ENCODE measurements around the gene TXNDC17.
"Not testable (repeated sequence)": the region's sequence is repeated elsewhere in the genome, so short reads cannot be mapped to it uniquely, and the experiment has no call there.

Gene TXNDC17

DNA sequence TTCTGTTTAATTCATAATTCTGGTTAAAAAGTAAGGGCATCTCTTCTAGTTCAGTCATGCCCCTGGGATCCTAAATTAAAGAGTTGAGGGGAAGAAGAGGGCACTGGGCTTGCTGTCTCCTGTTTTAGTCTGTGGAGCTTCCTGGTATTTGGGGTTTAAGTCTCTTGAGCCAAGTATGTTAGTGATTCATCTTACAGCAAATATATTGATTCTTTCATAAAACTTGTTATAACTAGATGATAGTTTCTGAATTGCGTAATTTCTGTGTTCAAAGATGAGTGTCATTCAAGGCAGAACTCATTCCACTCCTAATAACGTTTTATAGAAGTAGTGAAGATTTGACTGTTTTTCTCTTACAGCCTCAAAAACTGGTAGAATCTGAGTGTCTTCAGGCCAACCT, 1.7 kb downstream of the TXNDC17 start:
- FAIRE-seq (no peak), DNase-seq (ENCODE audit: insufficient read length, low spot score) (no peak)
- TF ChIP-seq POU2F2 (IDR thresholded peaks at IDR 0.05; ENCODE audit: low read depth, low read length) (no peak), TAF1 (IDR thresholded peaks at IDR 0.05; ENCODE audit: low read depth, low read length) (no peak), POLR2AphosphoS5 (IDR thresholded peaks at IDR 0.05; ENCODE audit: low read depth, low read length) (no peak), POLR2A (IDR thresholded peaks at IDR 0.05; ENCODE audit: low read depth, low read length) (no peak), SPI1 (IDR thresholded peaks at IDR 0.05; ENCODE audit: low read depth, low read length) (no peak), PAX5 (IDR thresholded peaks at IDR 0.05; ENCODE audit: insufficient read depth, low read length, severe bottlenecking) (no peak)

DNA sequence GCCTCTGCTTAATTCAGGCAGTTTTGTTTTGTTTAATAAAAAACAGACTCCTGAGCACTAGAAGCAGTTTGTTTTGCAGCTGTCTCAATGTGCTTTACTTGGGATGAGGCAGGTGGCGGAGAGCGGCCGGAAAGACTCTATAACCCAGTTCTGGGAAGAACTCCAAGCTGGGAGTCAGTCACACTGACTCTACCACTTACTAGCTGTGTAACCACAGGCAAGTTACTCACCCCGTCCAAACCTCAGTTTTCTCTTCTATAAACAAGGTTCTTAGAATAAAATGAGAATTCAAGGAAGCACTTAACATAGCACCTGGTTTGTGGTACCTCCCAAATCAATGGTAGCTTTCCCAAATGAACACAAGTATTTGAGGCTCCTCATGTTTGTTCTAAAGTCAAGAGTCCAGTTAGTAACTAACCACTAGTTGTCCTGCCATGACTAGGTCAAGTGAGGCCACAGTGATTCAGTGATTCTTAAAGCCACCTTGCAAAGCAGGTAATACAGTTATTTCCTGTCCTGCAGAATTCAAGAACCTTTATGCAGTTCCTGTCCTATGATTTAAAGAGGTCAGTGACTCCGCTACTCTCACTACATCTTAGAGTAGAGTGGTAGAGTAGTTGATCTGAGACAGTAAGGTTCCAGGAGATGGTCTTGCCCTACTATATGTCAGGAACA, 2.7 kb downstream of the TXNDC17 start:
- FAIRE-seq (no peak), DNase-seq (ENCODE audit: insufficient read length, low spot score) (no peak)

GRCh38 chr17:6648181-6648580, 7.3 kb downstream of the TXNDC17 start:
- peak; percentile 40 for FAIRE-seq
- no peak for TF ChIP-seq POU2F2 (IDR thresholded peaks at IDR 0.05; ENCODE audit: low read depth, low read length)
- TF ChIP-seq TAF1 (IDR thresholded peaks at IDR 0.05; ENCODE audit: low read depth, low read length): no peak
- TF ChIP-seq POLR2AphosphoS5 (IDR thresholded peaks at IDR 0.05; ENCODE audit: low read depth, low read length): no peak
- TF ChIP-seq POLR2A (IDR thresholded peaks at IDR 0.05; ENCODE audit: low read depth, low read length): no peak
- TF ChIP-seq SPI1 (IDR thresholded peaks at IDR 0.05; ENCODE audit: low read depth, low read length): no peak
- TF ChIP-seq PAX5 (IDR thresholded peaks at IDR 0.05; ENCODE audit: insufficient read depth, low read length, severe bottlenecking): no peak
- no peak for DNase-seq (ENCODE audit: insufficient read length, low spot score)

More for the DNA sequence above, 2.7 kb downstream of the TXNDC17 start:
- TF ChIP-seq PAX5 (IDR thresholded peaks at IDR 0.05; ENCODE audit: insufficient read depth, low read length, severe bottlenecking) (no peak), POLR2AphosphoS5 (IDR thresholded peaks at IDR 0.05; ENCODE audit: low read depth, low read length) (peak; percentile 54; the same call in 1 of the 2 replicates), POLR2A (IDR thresholded peaks at IDR 0.05; ENCODE audit: low read depth, low read length) (peak; percentile 27; the same call in 1 of the 2 replicates), SPI1 (IDR thresholded peaks at IDR 0.05; ENCODE audit: low read depth, low read length) (no peak), POU2F2 (IDR thresholded peaks at IDR 0.05; ENCODE audit: low read depth, low read length) (no peak), TAF1 (IDR thresholded peaks at IDR 0.05; ENCODE audit: low read depth, low read length) (no peak)

- peak; percentile 55 for TF ChIP-seq POLR2A (IDR thresholded peaks at IDR 0.05; ENCODE audit: low read depth, low read length)
- TF ChIP-seq SPI1 (IDR thresholded peaks at IDR 0.05; ENCODE audit: low read depth, low read length): no peak
- TF ChIP-seq POLR2AphosphoS5 (IDR thresholded peaks at IDR 0.05; ENCODE audit: low read depth, low read length): peak; percentile 51
- no peak for TF ChIP-seq PAX5 (IDR thresholded peaks at IDR 0.05; ENCODE audit: insufficient read depth, low read length, severe bottlenecking)
- peak; percentile 13; the same call in 1 of the 2 replicates for TF ChIP-seq POU2F2 (IDR thresholded peaks at IDR 0.05; ENCODE audit: low read depth, low read length)
- peak; percentile 60; the same call in 1 of the 2 replicates for TF ChIP-seq TAF1 (IDR thresholded peaks at IDR 0.05; ENCODE audit: low read depth, low read length)
- FAIRE-seq (peak; percentile 91), DNase-seq (ENCODE audit: insufficient read length, low spot score) (peak; percentile 94)
Observed at GRCh38 chr17:6651354-6651918, 10.6 kb downstream of the TXNDC17 start, which contains the start of the genes C17orf100 and MED31. Gene C17orf100 (plus strand): TSS chr17:6651762. CDS start chr17:6651914, 152 bp downstream. Gene MED31 (minus strand): TSS chr17:6651605. CDS start chr17:6651528, 77 bp downstream.

DNA sequence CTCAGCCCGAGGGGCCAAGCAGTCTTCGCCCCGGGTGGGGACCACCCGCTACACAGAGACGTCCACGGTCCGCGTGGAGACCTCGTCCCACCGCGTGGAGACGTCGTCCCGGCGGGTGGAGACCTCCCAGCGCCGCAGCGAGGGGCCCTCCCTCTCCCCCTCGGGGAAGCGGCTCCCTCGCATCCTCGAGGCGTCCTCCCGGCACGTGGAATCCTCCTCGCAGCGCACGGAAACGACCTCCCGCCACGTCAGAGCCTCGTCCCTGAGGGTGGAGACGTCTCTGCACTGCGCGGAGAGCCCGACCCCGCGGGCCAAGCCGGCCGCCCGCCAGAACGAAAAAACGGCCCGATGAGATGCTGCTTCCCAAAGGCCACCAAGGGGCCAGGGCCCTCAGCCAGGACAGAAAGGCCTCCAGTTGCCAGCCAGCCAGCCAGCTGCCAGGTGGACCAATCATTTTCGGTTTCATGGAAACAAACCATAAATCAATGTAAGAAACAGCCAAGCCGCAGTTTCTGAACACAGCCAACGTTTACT, 11.1 kb downstream of the TXNDC17 start:
- peak; percentile 45 for DNase-seq (ENCODE audit: insufficient read length, low spot score)
- TF ChIP-seq SPI1 (IDR thresholded peaks at IDR 0.05; ENCODE audit: low read depth, low read length) (no peak), POU2F2 (IDR thresholded peaks at IDR 0.05; ENCODE audit: low read depth, low read length) (no peak; the same call in 1 of the 2 replicates), POLR2A (IDR thresholded peaks at IDR 0.05; ENCODE audit: low read depth, low read length) (no peak), PAX5 (IDR thresholded peaks at IDR 0.05; ENCODE audit: insufficient read depth, low read length, severe bottlenecking) (no peak)
- FAIRE-seq: no peak

GRCh38 chr17:6654841-6655731, 14.2 kb downstream of the TXNDC17 start:
- DNase-seq (ENCODE audit: insufficient read length, low spot score) (no peak), FAIRE-seq (no peak)
- TF ChIP-seq SPI1 (IDR thresholded peaks at IDR 0.05; ENCODE audit: low read depth, low read length) (no peak), POU2F2 (IDR thresholded peaks at IDR 0.05; ENCODE audit: low read depth, low read length) (no peak), TAF1 (IDR thresholded peaks at IDR 0.05; ENCODE audit: low read depth, low read length) (no peak), PAX5 (IDR thresholded peaks at IDR 0.05; ENCODE audit: insufficient read depth, low read length, severe bottlenecking) (no peak), POLR2AphosphoS5 (IDR thresholded peaks at IDR 0.05; ENCODE audit: low read depth, low read length) (no peak), POLR2A (IDR thresholded peaks at IDR 0.05; ENCODE audit: low read depth, low read length) (no peak)

- DNase-seq (ENCODE audit: insufficient read length, low spot score): not testable (repeated sequence)
- FAIRE-seq: peak; percentile 69
Observed at GRCh38 chr17:6655732-6656361, 15.0 kb downstream of the TXNDC17 start.

DNA sequence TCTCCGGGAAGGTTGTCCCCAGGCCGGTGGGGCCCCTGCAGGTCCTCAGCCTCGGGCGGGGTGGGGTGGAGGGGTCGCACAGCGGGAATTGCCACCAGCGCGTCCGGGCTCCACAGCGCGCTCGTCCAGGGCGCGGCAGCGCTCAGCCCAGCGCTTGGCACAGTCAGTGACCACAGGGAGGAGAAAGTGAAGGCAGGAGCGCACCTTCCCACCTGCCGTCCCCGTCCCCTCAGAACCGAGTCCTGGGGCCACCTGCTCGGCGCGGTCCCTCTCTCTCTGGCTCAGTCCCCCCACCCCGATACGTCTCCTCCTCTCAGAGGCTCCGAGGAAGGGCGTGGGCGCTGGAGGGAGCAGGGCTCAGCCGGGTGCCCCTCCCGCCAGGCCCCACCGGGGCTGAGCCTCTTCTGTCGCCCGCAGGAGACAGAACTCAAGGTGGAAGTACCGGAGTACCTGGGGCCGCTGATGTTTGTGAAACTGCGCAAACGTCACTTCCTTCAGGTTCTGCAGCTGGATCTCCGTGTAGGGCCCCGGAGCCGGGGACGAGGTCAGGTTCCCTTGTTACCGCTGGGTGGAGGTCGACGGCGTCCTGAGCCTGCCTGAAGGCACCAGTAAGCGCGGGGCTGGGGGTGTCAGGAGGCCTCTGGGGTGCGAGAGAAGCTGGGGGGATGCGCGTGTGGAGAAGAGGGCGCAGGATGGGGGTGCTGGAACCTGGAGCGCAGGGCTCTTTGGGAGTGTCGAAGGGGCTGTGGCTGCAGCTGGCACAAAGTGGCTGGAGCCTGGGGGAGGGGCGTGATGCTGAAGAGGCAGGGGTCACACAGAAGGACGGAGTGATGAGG, 16.2 kb downstream of the TXNDC17 start:
- FAIRE-seq: peak; percentile 82
- DNase-seq (ENCODE audit: insufficient read length, low spot score): not testable (repeated sequence)
- peak; percentile 73 for TF ChIP-seq TAF1 (IDR thresholded peaks at IDR 0.05; ENCODE audit: low read depth, low read length)
